CD14-positive monocyte (primary cell): ENCODE results near the gene CAV1. TPM values are rescaled to one million over a fixed set of nuclear protein-coding genes. Genes with fewer than 3 reads are reported as not detected.
"Not testable (repeated sequence)": the region's sequence is repeated elsewhere in the genome, so short reads cannot be mapped to it uniquely, and the experiment has no call there.

Experiments
- DNase-seq, 3 donors: peaks; one replicate each; pipeline ENCODE4 v3.0.0-alpha.2; 2011 to 2022
- H2AFZ ChIP-seq: 2 replicates; pipeline ENCODE4 v1.6.0; 2012; ENCODE audit warnings: mild to moderate bottlenecking, low read depth, low read length, inconsistent platforms; ENCODE audit not compliant: insufficient read depth, poor library complexity, severe bottlenecking
- H3K27ac ChIP-seq, 2 donors: 1 replicate in 1 of 2; 2 replicates in 1 of 2; pipeline ENCODE4 v1.5.1; 2012 to 2013; ENCODE audit warnings: low read length in 2 of 2, control low read depth in 1 of 2, inconsistent platforms in 1 of 2, low read depth in 1 of 2, mild to moderate bottlenecking in 1 of 2
- H3K27me3 ChIP-seq, 2 donors: one replicate each; pipeline versions ENCODE4 v1.6.0 to v1.6.1; 2011 to 2013; ENCODE audit warnings: low read length in 2 of 2; ENCODE audit not compliant: control insufficient read depth in 2 of 2, insufficient read depth in 2 of 2
- H3K36me3 ChIP-seq, 2 donors: replicated peaks in 1 of 2; 1 replicate in 1 of 2; 2 replicates in 1 of 2; pipeline versions ENCODE4 v1.5.1 to v1.6.1; 2012 to 2013; ENCODE audit warnings: low read length in 2 of 2, control low read depth in 1 of 2, inconsistent platforms in 1 of 2, mild to moderate bottlenecking in 1 of 2; ENCODE audit not compliant: insufficient read depth in 2 of 2, control insufficient read depth in 1 of 2
- H3K4me1 ChIP-seq, 2 donors: 1 replicate in 1 of 2; 2 replicates in 1 of 2; pipeline versions ENCODE4 v1.5.1 to v1.6.1; 2012 to 2013; ENCODE audit warnings: low read length in 2 of 2, control low read depth in 1 of 2, inconsistent platforms in 1 of 2, mild to moderate bottlenecking in 1 of 2, moderate library complexity in 1 of 2; ENCODE audit not compliant: insufficient read depth in 2 of 2, control insufficient read depth in 1 of 2
- H3K4me2 ChIP-seq: replicated peaks from 2 replicates; pipeline ENCODE3; 2012; ENCODE audit warnings: low read length, moderate library complexity, mild to moderate bottlenecking; ENCODE audit not compliant: poor library complexity, severe bottlenecking; ENCODE audit errors: extremely low read depth
- H3K4me3 ChIP-seq, 3 experiments: fragments of 200-600 bp in 1 of 3; sonication (generic) in 1 of 3; replicated peaks in 1 of 3; 1 replicate in 2 of 3; 2 replicates in 1 of 3; pipeline ENCODE4 v1.5.1; 2011 to 2013; ENCODE audit warnings: low read length in 3 of 3, mild to moderate bottlenecking in 3 of 3, control low read depth in 2 of 3, low read depth in 2 of 3, inconsistent platforms in 1 of 3, moderate library complexity in 1 of 3
- H3K79me2 ChIP-seq: 2 replicates; pipeline ENCODE4 v1.6.0; 2012; ENCODE audit warnings: mild to moderate bottlenecking, control low read depth, inconsistent platforms, low read length, moderate library complexity; ENCODE audit not compliant: insufficient read depth
- H3K9ac ChIP-seq: 2 replicates; pipeline ENCODE4 v1.6.0; 2017; ENCODE audit warnings: low read length, mild to moderate bottlenecking; ENCODE audit not compliant: insufficient read depth, poor library complexity, severe bottlenecking
- H3K9me3 ChIP-seq, 2 donors: replicated peaks in 1 of 2; 1 replicate in 1 of 2; 2 replicates in 1 of 2; pipeline versions ENCODE4 v1.5.1 to v1.6.1; 2012 to 2013; ENCODE audit warnings: low read length in 2 of 2, control low read depth in 1 of 2; ENCODE audit not compliant: control insufficient read depth in 1 of 2, insufficient read depth in 1 of 2
- H4K20me1 ChIP-seq: 2 replicates; pipeline ENCODE4 v1.6.0; 2012; ENCODE audit warnings: mild to moderate bottlenecking, low read length, control low read depth, moderate library complexity; ENCODE audit not compliant: insufficient read depth
- H3K27ac Mint-ChIP-seq, 7 donors: one replicate each; pipeline ENCODE4 v1.8.0; 2020; ENCODE audit warnings: mild to moderate bottlenecking in 7 of 7, mixed read lengths in 7 of 7, moderate library complexity in 6 of 7, inconsistent platforms in 2 of 7
- H3K27me3 Mint-ChIP-seq, 3 donors: one replicate each; pipeline ENCODE4 v1.8.0; 2021 to 2022; ENCODE audit warnings: low read depth in 3 of 3, mild to moderate bottlenecking in 3 of 3, mixed read lengths in 3 of 3, moderate library complexity in 3 of 3, inconsistent platforms in 1 of 3
- H3K36me3 Mint-ChIP-seq, 2 donors: one replicate each; pipeline ENCODE4 v1.8.0; 2020; ENCODE audit warnings: mixed read lengths in 2 of 2, inconsistent platforms in 1 of 2, mild to moderate bottlenecking in 1 of 2
- H3K4me1 Mint-ChIP-seq: one replicate; pipeline ENCODE4 v1.8.0; 2020; ENCODE audit warnings: mild to moderate bottlenecking, mixed read lengths
- H3K4me3 Mint-ChIP-seq, 2 donors: one replicate each; pipeline ENCODE4 v1.8.0; 2020; ENCODE audit warnings: mild to moderate bottlenecking in 2 of 2, mixed read lengths in 2 of 2, moderate library complexity in 1 of 2
- H3K9me3 Mint-ChIP-seq, 7 donors: one replicate each; pipeline ENCODE4 v1.8.0; 2020 to 2022; ENCODE audit warnings: mixed read lengths in 7 of 7, mild to moderate bottlenecking in 6 of 7, moderate library complexity in 6 of 7, inconsistent platforms in 2 of 7
- CTCF ChIP-seq: fragments of 200-600 bp; IDR thresholded peaks from one replicate; pipeline ENCODE4 v1.8.0; 2022; ENCODE audit warnings: antibody characterized with exemption, mild to moderate bottlenecking
- WGBS: methylation state at CpG from one replicate; pipeline ENCODE4 v1.1.5; 2013; ENCODE audit warnings: missing lambda C conversion rate; ENCODE audit not compliant: insufficient coverage; 5-methylcytosine and 5-hydroxymethylcytosine counted together
- intact Hi-C, 2 donors: fragments of 100-400 bp; cut with micrococcal nuclease; formaldehyde crosslinking; loops; one replicate each; pipeline versions ENCODE4 v1.15.0 to v1.15.1; 2023
- polyA plus RNA-seq, 3 donors: library from polyadenylated mRNA; depleted of rRNA in 1 of 3; unstranded in 2 of 3; stranded (reverse) in 1 of 3; fragments of 300-500 nt in 2 of 3; fragments of >200 nt in 1 of 3; fragmentation: Illumina TruSeq in 2 of 3; gene quantifications; 1 replicate in 2 of 3; 2 replicates in 1 of 3; pipeline ENCODE4 v1.2.3, GENCODE V29; 2012 to 2021

The CAV1 gene
- polyA plus RNA-seq, 3 donors: not detected

GRCh38 chr7:116478834-116479233, 46.0 kb upstream of the CAV1 start:
- no peak overlapping the region for H3K4me2 ChIP-seq
- no peak overlapping the region for H3K27ac Mint-ChIP-seq

GRCh38 chr7:116483271-116483942, 41.4 kb upstream of the CAV1 start:
- peaks cover 0 to 4% (median 0%) of the 10 kb centered on the region in 7 donors for H3K9me3 Mint-ChIP-seq
- intact Hi-C loops: no loop called here
- TF ChIP-seq CTCF: no peak

More at GRCh38 chr7:116478834-116479233, 46.0 kb upstream of the CAV1 start:
- TF ChIP-seq CTCF: no peak
- Histone ChIP-seq H3K36me3 (no peaks in the 10 kb centered on the region), H3K9ac (no peak overlapping the region), H3K4me3 (no peak overlapping the region), H3K79me2 (no peaks in the 10 kb centered on the region), H2AFZ (no peak overlapping the region), H3K27me3 (no peaks in the 10 kb centered on the region), H4K20me1 (no peaks in the 10 kb centered on the region), H3K4me1 (no peaks in the 10 kb centered on the region), H3K9me3 (no peaks in the 10 kb centered on the region), H3K27ac (no peak overlapping the region)
- no peaks in the 10 kb centered on the region for H3K4me1 Mint-ChIP-seq
- no peak for DNase-seq
- no peaks in the 10 kb centered on the region for H3K36me3 Mint-ChIP-seq
- no peak overlapping the region for H3K4me3 Mint-ChIP-seq
- no CpG with 5 or more reads among the region's 2 CpGs for WGBS
- intact Hi-C loops: no loop called here
- H3K9me3 Mint-ChIP-seq: peaks cover 0 to 10% (median 3%) of the 10 kb centered on the region in 7 donors
- peaks cover 0 to 2% (median 0%) of the 10 kb centered on the region in 3 donors for H3K27me3 Mint-ChIP-seq

GRCh38 chr7:116484389-116484788, 40.4 kb upstream of the CAV1 start:
- H3K79me2 ChIP-seq, H3K27me3 ChIP-seq, H3K4me1 ChIP-seq, DNase-seq, H3K27me3 Mint-ChIP-seq, H4K20me1 ChIP-seq, H3K27ac ChIP-seq, H3K4me3 ChIP-seq, H3K4me2 ChIP-seq, H3K36me3 ChIP-seq, H3K27ac Mint-ChIP-seq, H3K4me1 Mint-ChIP-seq, H3K36me3 Mint-ChIP-seq, H3K9me3 Mint-ChIP-seq, H3K9me3 ChIP-seq, H3K9ac ChIP-seq, intact Hi-C loops, H3K4me3 Mint-ChIP-seq, H2AFZ ChIP-seq: not testable (repeated sequence)
- WGBS: no CpG with 5 or more reads among the region's 4 CpGs

More at GRCh38 chr7:116483271-116483942, 41.4 kb upstream of the CAV1 start:
- Mint-ChIP-seq H3K36me3 (no peaks in the 10 kb centered on the region), H3K27ac (no peak overlapping the region), H3K27me3 (peaks cover 0 to 5% (median 2%) of the 10 kb centered on the region in 3 donors), H3K4me3 (no peak overlapping the region), H3K4me1 (peaks cover 8% of the 10 kb centered on the region)
- no peaks in the 10 kb centered on the region for H4K20me1 ChIP-seq
- H3K4me3 ChIP-seq: no peak overlapping the region
- no CpG with 5 or more reads among the region's 2 CpGs for WGBS
- no peaks in the 10 kb centered on the region for H3K9me3 ChIP-seq
- no peaks in the 10 kb centered on the region for H3K79me2 ChIP-seq
- no peak overlapping the region for H3K9ac ChIP-seq
- no peak overlapping the region for H3K4me2 ChIP-seq
- no peaks in the 10 kb centered on the region for H3K27me3 ChIP-seq
- H3K36me3 ChIP-seq: no peaks in the 10 kb centered on the region
- H3K27ac ChIP-seq: no peak overlapping the region
- no peak overlapping the region for H2AFZ ChIP-seq
- H3K4me1 ChIP-seq: no peaks in the 10 kb centered on the region
- DNase-seq: no peak
